Loucy (cell line): ENCODE results near the gene IRGC.

Source experiments
- H2AFZ ChIP-seq: fragments of 200-600 bp; sonication (generic); 2 replicates; pipeline ENCODE4 v1.6.0; 2016; ENCODE audit warnings: antibody characterized with exemption, mild to moderate bottlenecking, low read length, moderate library complexity
- H3F3A ChIP-seq: fragments of 200-600 bp; 2 replicates; pipeline ENCODE4 v1.6.0; 2016; ENCODE audit warnings: antibody characterized with exemption, low read depth, mild to moderate bottlenecking
- H3K27me3 ChIP-seq: fragments of 200-600 bp; sonication (generic); 2 replicates; pipeline ENCODE4 v1.6.1; 2014; ENCODE audit warnings: low read length, mild to moderate bottlenecking; ENCODE audit not compliant: insufficient read depth, poor library complexity, severe bottlenecking
- H3K36me3 ChIP-seq: fragments of 200-600 bp; sonication (generic); 2 replicates; pipeline ENCODE4 v1.6.1; 2016; ENCODE audit warnings: low read length; ENCODE audit not compliant: insufficient read depth
- H3K4me1 ChIP-seq: fragments of 200-600 bp; sonication (generic); 2 replicates; pipeline ENCODE4 v1.5.1; 2014; ENCODE audit warnings: low read length, mild to moderate bottlenecking; ENCODE audit not compliant: insufficient read depth, poor library complexity, severe bottlenecking
- H3K4me2 ChIP-seq: fragments of 200-600 bp; sonication (generic); 2 replicates; pipeline ENCODE4 v1.6.0; 2014; ENCODE audit warnings: antibody characterized with exemption, low read length, low read depth, mild to moderate bottlenecking; ENCODE audit not compliant: poor library complexity, severe bottlenecking
- H3K4me3 ChIP-seq: fragments of 200-600 bp; sonication (generic); 2 replicates; pipeline ENCODE4 v1.5.1; 2014; ENCODE audit warnings: low read length, mild to moderate bottlenecking, mixed read lengths; ENCODE audit not compliant: poor library complexity, severe bottlenecking
- H3K79me2 ChIP-seq: fragments of 200-600 bp; sonication (generic); 2 replicates; pipeline ENCODE4 v1.6.1; 2014; ENCODE audit warnings: low read length; ENCODE audit not compliant: insufficient read depth
- H3K9ac ChIP-seq: fragments of 200-600 bp; sonication (generic); 2 replicates; pipeline ENCODE4 v1.6.0; 2014; ENCODE audit warnings: mild to moderate bottlenecking, low read depth, low read length, moderate library complexity; ENCODE audit not compliant: poor library complexity, severe bottlenecking
- H3K9me2 ChIP-seq: fragments of 200-600 bp; sonication (generic); replicated peaks from 2 replicates; pipeline ENCODE4 v1.6.1; 2016; ENCODE audit warnings: low read depth, low read length, mixed read lengths
- H3K9me3 ChIP-seq: fragments of 200-600 bp; sonication (generic); 2 replicates; pipeline ENCODE4 v1.6.1; 2014; ENCODE audit warnings: mild to moderate bottlenecking, antibody characterized with exemption, low read length, low read depth; ENCODE audit not compliant: insufficient read depth
- H4K20me1 ChIP-seq: fragments of 200-600 bp; sonication (generic); 2 replicates; pipeline ENCODE4 v1.6.0; 2014; ENCODE audit warnings: antibody characterized with exemption, low read length, mild to moderate bottlenecking; ENCODE audit not compliant: insufficient read depth, poor library complexity, severe bottlenecking
- EZH2phosphoT487 ChIP-seq: fragments of 200-600 bp; IDR thresholded peaks from 2 replicates; pipeline ENCODE4 v1.6.1; 2018; ENCODE audit warnings: antibody characterized with exemption, mild to moderate bottlenecking, moderate library complexity, borderline replicate concordance
- TF ChIP-seq, protein P1 (sequence below): fragments of 200-600 bp; sonication (generic); conservative IDR thresholded peaks from 2 replicates; pipeline ENCODE4 v1.5.1; 2014; ENCODE audit warnings: mild to moderate bottlenecking, antibody characterized with exemption, low read length

The IRGC gene

DNA sequence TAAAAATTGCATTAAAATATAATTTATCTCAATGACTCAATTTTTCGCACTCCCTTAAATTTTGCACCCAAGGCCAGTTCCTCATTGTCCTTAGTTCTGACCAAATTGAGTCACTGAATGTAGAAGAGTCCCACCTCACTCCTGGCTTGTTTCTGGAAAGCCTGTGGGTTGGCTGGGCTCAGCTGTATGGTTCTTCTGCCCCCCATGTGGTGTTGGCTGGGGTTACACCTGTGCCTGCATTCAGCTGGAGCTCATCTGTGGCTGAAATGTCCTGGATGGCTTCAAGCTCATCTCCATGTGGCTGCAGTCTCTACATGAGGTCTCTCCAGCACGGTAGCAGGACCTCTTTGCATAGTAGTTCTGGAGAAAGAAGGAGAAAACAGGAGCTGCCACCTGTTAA lies 7.2 kb upstream of the IRGC start:
- Histone ChIP-seq H3K27me3 (no peaks in the 10 kb centered on the region), H3K79me2 (no peaks in the 10 kb centered on the region), H3K4me3 (no peak overlapping the region), H2AFZ (no peak overlapping the region), H3K4me2 (no peak overlapping the region), H3K9me3 (no peaks in the 10 kb centered on the region), H3K4me1 (no peaks in the 10 kb centered on the region), H4K20me1 (no peaks in the 10 kb centered on the region), H3F3A (no peaks in the 10 kb centered on the region), H3K9me2 (no peaks in the 10 kb centered on the region), H3K9ac (no peak overlapping the region), H3K36me3 (no peaks in the 10 kb centered on the region)
- TF ChIP-seq, protein P1, sequence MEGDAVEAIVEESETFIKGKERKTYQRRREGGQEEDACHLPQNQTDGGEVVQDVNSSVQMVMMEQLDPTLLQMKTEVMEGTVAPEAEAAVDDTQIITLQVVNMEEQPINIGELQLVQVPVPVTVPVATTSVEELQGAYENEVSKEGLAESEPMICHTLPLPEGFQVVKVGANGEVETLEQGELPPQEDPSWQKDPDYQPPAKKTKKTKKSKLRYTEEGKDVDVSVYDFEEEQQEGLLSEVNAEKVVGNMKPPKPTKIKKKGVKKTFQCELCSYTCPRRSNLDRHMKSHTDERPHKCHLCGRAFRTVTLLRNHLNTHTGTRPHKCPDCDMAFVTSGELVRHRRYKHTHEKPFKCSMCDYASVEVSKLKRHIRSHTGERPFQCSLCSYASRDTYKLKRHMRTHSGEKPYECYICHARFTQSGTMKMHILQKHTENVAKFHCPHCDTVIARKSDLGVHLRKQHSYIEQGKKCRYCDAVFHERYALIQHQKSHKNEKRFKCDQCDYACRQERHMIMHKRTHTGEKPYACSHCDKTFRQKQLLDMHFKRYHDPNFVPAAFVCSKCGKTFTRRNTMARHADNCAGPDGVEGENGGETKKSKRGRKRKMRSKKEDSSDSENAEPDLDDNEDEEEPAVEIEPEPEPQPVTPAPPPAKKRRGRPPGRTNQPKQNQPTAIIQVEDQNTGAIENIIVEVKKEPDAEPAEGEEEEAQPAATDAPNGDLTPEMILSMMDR, result no peak
- TF ChIP-seq EZH2phosphoT487, result no peak

DNA sequence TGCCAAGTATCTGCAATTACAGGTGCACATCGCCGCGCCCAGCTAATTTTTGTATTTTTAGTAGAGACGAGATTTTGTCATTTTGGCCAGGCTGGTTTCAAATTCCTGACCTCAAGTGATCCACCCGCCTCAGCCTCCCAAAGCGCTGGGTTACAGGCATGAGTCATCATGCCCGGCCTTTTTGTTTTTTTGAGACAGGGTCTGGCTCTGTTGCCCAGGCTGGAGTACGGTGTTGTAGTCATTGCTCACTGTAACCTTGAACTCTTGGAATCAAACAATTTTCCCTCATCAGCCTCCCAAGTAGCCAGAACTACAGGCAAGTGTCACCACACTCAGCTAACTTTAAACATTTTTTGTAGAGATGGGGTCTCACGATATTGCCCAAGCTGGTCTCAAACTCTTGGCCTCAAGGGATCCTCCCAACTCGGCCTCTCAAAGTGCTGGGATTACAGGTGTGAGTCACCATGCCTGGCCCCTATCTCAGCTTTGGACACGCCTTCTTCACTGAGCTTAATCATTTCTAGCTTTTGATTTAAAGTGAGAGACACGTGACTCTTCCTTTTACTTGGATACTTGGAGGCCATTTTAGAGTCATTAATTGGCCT lies 4.0 kb upstream of the IRGC start:
- Histone ChIP-seq H3K9me3 (no peaks in the 10 kb centered on the region), H3K4me3 (no peak overlapping the region), H3K4me2 (no peak overlapping the region), H3K9me2 (no peaks in the 10 kb centered on the region), H3F3A (no peaks in the 10 kb centered on the region), H3K36me3 (no peaks in the 10 kb centered on the region), H3K4me1 (no peaks in the 10 kb centered on the region), H3K9ac (no peak overlapping the region), H3K27me3 (no peaks in the 10 kb centered on the region), H4K20me1 (no peaks in the 10 kb centered on the region), H2AFZ (no peak overlapping the region), H3K79me2 (no peaks in the 10 kb centered on the region)
- TF ChIP-seq, protein P1, result no peak
- no peak for TF ChIP-seq EZH2phosphoT487

DNA sequence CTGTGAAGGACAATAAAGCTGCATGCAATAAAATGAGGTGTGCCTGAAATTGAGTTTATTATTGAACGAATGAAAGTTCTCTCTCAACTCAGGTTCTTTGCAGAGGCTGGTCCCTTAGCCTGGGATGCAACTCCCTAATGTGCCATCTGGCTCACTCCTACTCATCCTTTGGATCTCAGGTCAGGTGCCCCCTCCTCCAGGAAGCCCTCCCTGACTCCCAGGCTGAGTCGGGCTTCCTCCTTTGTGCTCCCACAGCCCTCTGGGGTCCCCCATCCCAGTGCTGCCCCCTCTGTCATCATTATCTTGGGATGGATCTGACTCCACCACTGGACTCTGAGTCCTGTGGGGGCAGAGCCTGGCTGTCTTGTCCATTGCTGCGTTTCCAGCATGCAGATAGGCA lies 2.7 kb upstream of the IRGC start:
- H3K36me3 ChIP-seq, result no peaks in the 10 kb centered on the region
- H3K4me2 ChIP-seq, result no peak overlapping the region
- H3K79me2 ChIP-seq, result no peaks in the 10 kb centered on the region
- H3K4me3 ChIP-seq, result no peak overlapping the region
- H2AFZ ChIP-seq, result no peak overlapping the region
- H3K4me1 ChIP-seq, result no peaks in the 10 kb centered on the region
- no peaks in the 10 kb centered on the region for H3K9me3 ChIP-seq
- no peaks in the 10 kb centered on the region for H3K9me2 ChIP-seq
- no peak for TF ChIP-seq EZH2phosphoT487
- TF ChIP-seq, protein P1, result no peak
- H4K20me1 ChIP-seq, result no peaks in the 10 kb centered on the region
- H3K9ac ChIP-seq, result no peak overlapping the region
- H3F3A ChIP-seq, result no peaks in the 10 kb centered on the region
- H3K27me3 ChIP-seq, result no peaks in the 10 kb centered on the region
